Gastrocnemius medialis (tissue), 4 donors: Measurements from ENCODE around the gene ALB.

Experiments
- POLR2A ChIP-seq, 2 donors: fragments of 450-650 bp; IDR thresholded peaks; one replicate each; pipeline ENCODE4 v1.6.1; 2017; ENCODE audit warnings: antibody characterized with exemption in 2 of 2, mild to moderate bottlenecking in 2 of 2, moderate library complexity in 2 of 2
- TF ChIP-seq, protein P1 (sequence below), 5 experiments: fragments of 450-650 bp in 3 of 5; fragments of 200-600 bp in 2 of 5; sonication (generic) in 2 of 5; IDR thresholded peaks in 4 of 5; conservative IDR thresholded peaks in 1 of 5; 1 replicate in 4 of 5; 2 replicates in 1 of 5; pipeline ENCODE4 v1.5.1; 2016 to 2019; ENCODE audit warnings: antibody characterized with exemption in 5 of 5, mild to moderate bottlenecking in 3 of 5, moderate library complexity in 3 of 5

DNA sequence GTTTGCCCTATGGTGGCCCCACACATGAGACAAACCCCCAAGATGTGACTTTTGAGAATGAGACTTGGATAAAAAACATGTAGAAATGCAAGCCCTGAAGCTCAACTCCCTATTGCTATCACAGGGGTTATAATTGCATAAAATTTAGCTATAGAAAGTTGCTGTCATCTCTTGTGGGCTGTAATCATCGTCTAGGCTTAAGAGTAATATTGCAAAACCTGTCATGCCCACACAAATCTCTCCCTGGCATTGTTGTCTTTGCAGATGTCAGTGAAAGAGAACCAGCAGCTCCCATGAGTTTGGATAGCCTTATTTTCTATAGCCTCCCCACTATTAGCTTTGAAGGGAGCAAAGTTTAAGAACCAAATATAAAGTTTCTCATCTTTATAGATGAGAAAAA is 14.6 kb downstream of the ALB start:
- TF ChIP-seq, protein P1, sequence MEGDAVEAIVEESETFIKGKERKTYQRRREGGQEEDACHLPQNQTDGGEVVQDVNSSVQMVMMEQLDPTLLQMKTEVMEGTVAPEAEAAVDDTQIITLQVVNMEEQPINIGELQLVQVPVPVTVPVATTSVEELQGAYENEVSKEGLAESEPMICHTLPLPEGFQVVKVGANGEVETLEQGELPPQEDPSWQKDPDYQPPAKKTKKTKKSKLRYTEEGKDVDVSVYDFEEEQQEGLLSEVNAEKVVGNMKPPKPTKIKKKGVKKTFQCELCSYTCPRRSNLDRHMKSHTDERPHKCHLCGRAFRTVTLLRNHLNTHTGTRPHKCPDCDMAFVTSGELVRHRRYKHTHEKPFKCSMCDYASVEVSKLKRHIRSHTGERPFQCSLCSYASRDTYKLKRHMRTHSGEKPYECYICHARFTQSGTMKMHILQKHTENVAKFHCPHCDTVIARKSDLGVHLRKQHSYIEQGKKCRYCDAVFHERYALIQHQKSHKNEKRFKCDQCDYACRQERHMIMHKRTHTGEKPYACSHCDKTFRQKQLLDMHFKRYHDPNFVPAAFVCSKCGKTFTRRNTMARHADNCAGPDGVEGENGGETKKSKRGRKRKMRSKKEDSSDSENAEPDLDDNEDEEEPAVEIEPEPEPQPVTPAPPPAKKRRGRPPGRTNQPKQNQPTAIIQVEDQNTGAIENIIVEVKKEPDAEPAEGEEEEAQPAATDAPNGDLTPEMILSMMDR (IDR thresholded peaks at IDR 0.05 in 4 of 5, conservative IDR thresholded peaks at IDR 0.05 in 1 of 5), result no peak
- no peak for TF ChIP-seq POLR2A (IDR thresholded peaks at IDR 0.05)
